Stomach smooth muscle (tissue), 2 donors: ENCODE measurements around the gene TMEM41B.
A peak's percentile ranks its signal among the peaks of the same experiment; 100 is the strongest.
"Not testable (repeated sequence)": the region's sequence is repeated elsewhere in the genome, so short reads cannot be mapped to it uniquely, and the experiment has no call there.

ENCODE experiments used
- H3K27ac ChIP-seq: one replicate; pipeline ENCODE4 v1.7.0; 2013; ENCODE audit warnings: mild to moderate bottlenecking, low read length, inconsistent platforms
- H3K27me3 ChIP-seq, 2 donors: one replicate each; pipeline ENCODE4 v1.7.0; 2013; ENCODE audit warnings: low read length in 2 of 2; ENCODE audit not compliant: insufficient read depth in 2 of 2, control insufficient read depth in 1 of 2
- H3K36me3 ChIP-seq, 2 donors: one replicate each; pipeline ENCODE4 v1.7.0; 2013; ENCODE audit warnings: low read length in 2 of 2; ENCODE audit not compliant: control insufficient read depth in 2 of 2, insufficient read depth in 2 of 2
- H3K4me1 ChIP-seq: one replicate; pipeline ENCODE4 v1.7.0; 2013; ENCODE audit warnings: low read length; ENCODE audit not compliant: control insufficient read depth, insufficient read depth
- H3K4me3 ChIP-seq, 2 donors: one replicate each; pipeline ENCODE4 v1.7.0; 2013; ENCODE audit warnings: low read length in 2 of 2
- H3K9ac ChIP-seq, 2 donors: one replicate each; pipeline ENCODE4 v1.7.0; 2013; ENCODE audit warnings: low read length in 2 of 2, mild to moderate bottlenecking in 1 of 2
- H3K9me3 ChIP-seq, 2 donors: one replicate each; pipeline ENCODE4 v1.7.0; 2013; ENCODE audit warnings: low read length in 2 of 2; ENCODE audit not compliant: control insufficient read depth in 2 of 2
- donor health status: healthy.
- donor health status: Pancreatic carcinoma.

The TMEM41B gene

GRCh38 chr11:9330387-9331384, 16.3 kb upstream of the TMEM41B start:
- Histone ChIP-seq H3K27me3 (no peaks in the 10 kb centered on the region), H3K9me3 (no peaks in the 10 kb centered on the region), H3K36me3 (no peaks in the 10 kb centered on the region), H3K9ac (no peak overlapping the region), H3K4me3 (no peak overlapping the region), H3K4me1 (no peaks in the 10 kb centered on the region), H3K27ac (no peak overlapping the region)

GRCh38 chr11:9320047-9320446, 5.7 kb upstream of the TMEM41B start:
- Histone ChIP-seq H3K9ac (no peak overlapping the region), H3K27me3 (peaks cover 0 to 5% of the 10 kb centered on the region in 2 donors), H3K27ac (no peak overlapping the region), H3K4me1 (peaks cover 3% of the 10 kb centered on the region), H3K4me3 (no peak overlapping the region), H3K36me3 (no peaks in the 10 kb centered on the region), H3K9me3 (no peaks in the 10 kb centered on the region)

GRCh38 chr11:9319377-9320001, 5.1 kb upstream of the TMEM41B start:
- not testable (repeated sequence) for H3K9ac ChIP-seq, H3K27me3 ChIP-seq, H3K4me1 ChIP-seq, H3K36me3 ChIP-seq, H3K9me3 ChIP-seq, H3K4me3 ChIP-seq, H3K27ac ChIP-seq

GRCh38 chr11:9318442-9319376, 4.3 kb upstream of the TMEM41B start:
- H3K27me3 ChIP-seq, H3K9me3 ChIP-seq, H3K9ac ChIP-seq, H3K27ac ChIP-seq, H3K36me3 ChIP-seq, H3K4me3 ChIP-seq, H3K4me1 ChIP-seq: not testable (repeated sequence)

GRCh38 chr11:9316334-9316733, 1.9 kb upstream of the TMEM41B start:
- Histone ChIP-seq H3K27me3 (peaks cover 0 to 5% of the 10 kb centered on the region in 2 donors), H3K9me3 (no peaks in the 10 kb centered on the region), H3K36me3 (no peaks in the 10 kb centered on the region), H3K4me1 (peaks cover 8% of the 10 kb centered on the region), H3K4me3 (no peak overlapping the region), H3K27ac (no peak overlapping the region), H3K9ac (no peak overlapping the region)

- H3K4me1 ChIP-seq: peaks cover 8% of the 10 kb centered on the region
- H3K9me3 ChIP-seq: no peaks in the 10 kb centered on the region
- H3K9ac ChIP-seq: peak overlapping the region; percentile 69 to 89
- peak overlapping the region; percentile 79 to 95 for H3K4me3 ChIP-seq
- H3K27ac ChIP-seq: peak overlapping the region; percentile 77
- no peaks in the 10 kb centered on the region for H3K36me3 ChIP-seq
- peaks cover 0 to 5% of the 10 kb centered on the region in 2 donors for H3K27me3 ChIP-seq
Measured at GRCh38 chr11:9315078-9315688, 790 bp upstream of the TMEM41B start.

GRCh38 chr11:9313648-9314290, 624 bp downstream of the TMEM41B start:
- H3K9ac ChIP-seq: peak overlapping the region; percentile 85 to 91
- H3K9me3 ChIP-seq: no peaks in the 10 kb centered on the region
- H3K4me1 ChIP-seq: peaks cover 8% of the 10 kb centered on the region
- no peaks in the 10 kb centered on the region for H3K27me3 ChIP-seq
- peak overlapping the region; percentile 31 for H3K27ac ChIP-seq
- no peaks in the 10 kb centered on the region for H3K36me3 ChIP-seq
- H3K4me3 ChIP-seq: peak overlapping the region; percentile 86 to 95

- no peak overlapping the region for H3K27ac ChIP-seq
- H3K4me3 ChIP-seq: no peak overlapping the region
- H3K9ac ChIP-seq: no peak overlapping the region
- no peaks in the 10 kb centered on the region for H3K36me3 ChIP-seq
- H3K9me3 ChIP-seq: no peaks in the 10 kb centered on the region
- H3K4me1 ChIP-seq: peaks cover 8% of the 10 kb centered on the region
- H3K27me3 ChIP-seq: no peaks in the 10 kb centered on the region
Measured at GRCh38 chr11:9310485-9311090, 3.8 kb downstream of the TMEM41B start.

GRCh38 chr11:9304178-9304577, 10.2 kb downstream of the TMEM41B start:
- H3K36me3 ChIP-seq: no peaks in the 10 kb centered on the region
- H3K4me3 ChIP-seq: no peak overlapping the region
- H3K4me1 ChIP-seq: no peaks in the 10 kb centered on the region
- H3K9ac ChIP-seq: no peak overlapping the region
- no peaks in the 10 kb centered on the region for H3K27me3 ChIP-seq
- no peaks in the 10 kb centered on the region for H3K9me3 ChIP-seq
- H3K27ac ChIP-seq: no peak overlapping the region
